K562 (cell line): ENCODE results near the gene CLASP1.
A peak's percentile ranks its signal among the peaks of the same experiment; 100 is the strongest.

Experiments
- CBX8 ChIP-seq: fragments of 200-600 bp; sonication (generic); IDR thresholded peaks from 2 replicates; pipeline ENCODE4 v1.6.1; 2012; ENCODE audit warnings: borderline replicate concordance, mixed run types, low read depth, mild to moderate bottlenecking, moderate library complexity, mixed read lengths, low read length, control low read depth, inconsistent platforms; ENCODE audit not compliant: poor library complexity, severe bottlenecking; ENCODE audit errors: extremely low read depth
- EP300 ChIP-seq: IDR thresholded peaks from 2 replicates; pipeline ENCODE4 v1.6.1; 2012; ENCODE audit warnings: low read length, improper control_type of control experiment
- FUS ChIP-seq: fragments of 200-400 bp; formaldehyde crosslinking; optimal IDR thresholded peaks from 2 replicates; pipeline ENCODE3; 2017; ENCODE audit warnings: low read depth, low read length
- L3MBTL2 ChIP-seq: fragments of 450-650 bp; IDR thresholded peaks from 2 replicates; pipeline ENCODE4 v1.6.1; 2016; ENCODE audit warnings: mild to moderate bottlenecking, moderate library complexity
- NR1H2 ChIP-seq: sonication (generic); formaldehyde crosslinking; IDR thresholded peaks from 2 replicates; pipeline ENCODE4 v1.4.0; 2020; ENCODE audit warnings: mild to moderate bottlenecking, missing genetic modification reagents
- POLR3G ChIP-seq: IDR thresholded peaks from 2 replicates; pipeline ENCODE4 v1.6.1; 2011; ENCODE audit not compliant: insufficient read length, insufficient replicate concordance; ENCODE audit errors: extremely low read depth
- RB1 ChIP-seq: fragments of 450-650 bp; IDR thresholded peaks from 2 replicates; pipeline ENCODE4 v1.6.1; 2017; ENCODE audit warnings: low read depth, mild to moderate bottlenecking
- TEAD4 ChIP-seq, 2 experiments: sonication (generic) in 1 of 2; formaldehyde crosslinking in 1 of 2; IDR thresholded peaks; 2 replicates each; pipeline versions ENCODE4 v1.6.1 to v1.8.0; 2012 to 2022; ENCODE audit warnings: borderline replicate concordance in 1 of 2, inconsistent platforms in 1 of 2, low read length in 1 of 2, mild to moderate bottlenecking in 1 of 2, missing genetic modification reagents in 1 of 2
- ZNF311 ChIP-seq: fragments of 250-450 bp; sonication (Bioruptor Pico); IDR thresholded peaks from 2 replicates; pipeline ENCODE4 v1.4.0; 2020; ENCODE audit warnings: mild to moderate bottlenecking, moderate library complexity
- TF ChIP-seq, protein P1 (sequence below): sonication (generic); formaldehyde crosslinking; IDR thresholded peaks from 2 replicates; pipeline ENCODE4 v1.8.1; 2022; ENCODE audit warnings: missing genetic modification reagents
- TF ChIP-seq, protein P2 (sequence below), 3 experiments: IDR thresholded peaks in 2 of 3; conservative IDR thresholded peaks in 1 of 3; 2 replicates each; pipeline ENCODE4 v1.5.1; 2011 to 2012; ENCODE audit warnings: low read length in 3 of 3, mild to moderate bottlenecking in 3 of 3, control low read depth in 2 of 3, improper control_type of control experiment in 1 of 3, inconsistent platforms in 1 of 3, low read depth in 1 of 3, mixed read lengths in 1 of 3, moderate library complexity in 1 of 3; ENCODE audit not compliant: insufficient read depth in 2 of 3

GRCh38 chr2:121576263-121576662 is 73.0 kb downstream of the CLASP1 start:
- TF ChIP-seq NR1H2 (no peak), RB1 (no peak), FUS (no peak), L3MBTL2 (no peak), CBX8 (no peak), TEAD4 (IDR thresholded peaks at IDR 0.05; ENCODE audit: low read length) (0 out of 2 replicates have a peak, but pooled peaks have one; percentile 12), TEAD4 (CRISPR knock-in tag; IDR thresholded peaks at IDR 0.05; ENCODE audit: borderline replicate concordance) (no peak), EP300 (no peak; the same call in 1 of the 2 replicates), POLR3G (no peak), ZNF311 (CRISPR knock-in tag) (no peak)
- TF ChIP-seq, protein P1, sequence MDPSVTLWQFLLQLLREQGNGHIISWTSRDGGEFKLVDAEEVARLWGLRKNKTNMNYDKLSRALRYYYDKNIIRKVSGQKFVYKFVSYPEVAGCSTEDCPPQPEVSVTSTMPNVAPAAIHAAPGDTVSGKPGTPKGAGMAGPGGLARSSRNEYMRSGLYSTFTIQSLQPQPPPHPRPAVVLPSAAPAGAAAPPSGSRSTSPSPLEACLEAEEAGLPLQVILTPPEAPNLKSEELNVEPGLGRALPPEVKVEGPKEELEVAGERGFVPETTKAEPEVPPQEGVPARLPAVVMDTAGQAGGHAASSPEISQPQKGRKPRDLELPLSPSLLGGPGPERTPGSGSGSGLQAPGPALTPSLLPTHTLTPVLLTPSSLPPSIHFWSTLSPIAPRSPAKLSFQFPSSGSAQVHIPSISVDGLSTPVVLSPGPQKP, result no peak
- TF ChIP-seq, protein P2, sequence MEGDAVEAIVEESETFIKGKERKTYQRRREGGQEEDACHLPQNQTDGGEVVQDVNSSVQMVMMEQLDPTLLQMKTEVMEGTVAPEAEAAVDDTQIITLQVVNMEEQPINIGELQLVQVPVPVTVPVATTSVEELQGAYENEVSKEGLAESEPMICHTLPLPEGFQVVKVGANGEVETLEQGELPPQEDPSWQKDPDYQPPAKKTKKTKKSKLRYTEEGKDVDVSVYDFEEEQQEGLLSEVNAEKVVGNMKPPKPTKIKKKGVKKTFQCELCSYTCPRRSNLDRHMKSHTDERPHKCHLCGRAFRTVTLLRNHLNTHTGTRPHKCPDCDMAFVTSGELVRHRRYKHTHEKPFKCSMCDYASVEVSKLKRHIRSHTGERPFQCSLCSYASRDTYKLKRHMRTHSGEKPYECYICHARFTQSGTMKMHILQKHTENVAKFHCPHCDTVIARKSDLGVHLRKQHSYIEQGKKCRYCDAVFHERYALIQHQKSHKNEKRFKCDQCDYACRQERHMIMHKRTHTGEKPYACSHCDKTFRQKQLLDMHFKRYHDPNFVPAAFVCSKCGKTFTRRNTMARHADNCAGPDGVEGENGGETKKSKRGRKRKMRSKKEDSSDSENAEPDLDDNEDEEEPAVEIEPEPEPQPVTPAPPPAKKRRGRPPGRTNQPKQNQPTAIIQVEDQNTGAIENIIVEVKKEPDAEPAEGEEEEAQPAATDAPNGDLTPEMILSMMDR (IDR thresholded peaks at IDR 0.05 in 2 of 3, conservative IDR thresholded peaks at IDR 0.05 in 1 of 3; ENCODE audit: insufficient read depth in 2 of 3, low read depth in 1 of 3, low read length in 3 of 3), result no peak
